ENCODE measurements around the gene COPE.
"Not testable (repeated sequence)": the region's sequence is repeated elsewhere in the genome, so short reads cannot be mapped to it uniquely, and the experiment has no call there.

The COPE gene

GRCh38 chr19:18908917-18909619 lies 10.1 kb downstream of the COPE start:
- DNase-seq (ENCODE audit: low read depth in 3 of 3), result no peak

GRCh38 chr19:18906605-18907519 lies 12.3 kb downstream of the COPE start:
- DNase-seq (ENCODE audit: low read depth in 3 of 3), result no peak

- DNase-seq (ENCODE audit: low read depth in 3 of 3), result no peak
These were observed 13.5 kb downstream of the COPE start for GRCh38 chr19:18905513-18906236.

DNA sequence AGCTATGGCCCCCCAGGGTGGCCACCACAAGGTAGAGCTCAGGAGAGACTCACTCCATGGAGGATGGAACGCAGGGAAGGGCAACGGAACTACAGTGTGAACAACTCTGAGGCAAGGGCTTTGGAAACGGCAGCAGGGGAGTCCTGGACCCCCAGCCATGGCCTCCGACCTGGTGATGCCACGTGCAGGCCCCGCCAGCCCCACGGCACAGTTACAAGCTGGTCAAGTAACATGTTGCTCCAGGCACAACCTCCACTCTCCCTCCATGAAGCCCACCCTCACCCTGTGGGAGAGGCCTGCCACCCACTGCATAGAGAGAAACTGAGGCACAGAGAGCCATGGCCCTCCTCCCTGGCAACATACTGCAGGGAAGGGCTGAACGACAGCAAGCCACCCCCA lies 14.1 kb downstream of the COPE start:
- DNase-seq (ENCODE audit: low read depth in 3 of 3), result no peak

DNA sequence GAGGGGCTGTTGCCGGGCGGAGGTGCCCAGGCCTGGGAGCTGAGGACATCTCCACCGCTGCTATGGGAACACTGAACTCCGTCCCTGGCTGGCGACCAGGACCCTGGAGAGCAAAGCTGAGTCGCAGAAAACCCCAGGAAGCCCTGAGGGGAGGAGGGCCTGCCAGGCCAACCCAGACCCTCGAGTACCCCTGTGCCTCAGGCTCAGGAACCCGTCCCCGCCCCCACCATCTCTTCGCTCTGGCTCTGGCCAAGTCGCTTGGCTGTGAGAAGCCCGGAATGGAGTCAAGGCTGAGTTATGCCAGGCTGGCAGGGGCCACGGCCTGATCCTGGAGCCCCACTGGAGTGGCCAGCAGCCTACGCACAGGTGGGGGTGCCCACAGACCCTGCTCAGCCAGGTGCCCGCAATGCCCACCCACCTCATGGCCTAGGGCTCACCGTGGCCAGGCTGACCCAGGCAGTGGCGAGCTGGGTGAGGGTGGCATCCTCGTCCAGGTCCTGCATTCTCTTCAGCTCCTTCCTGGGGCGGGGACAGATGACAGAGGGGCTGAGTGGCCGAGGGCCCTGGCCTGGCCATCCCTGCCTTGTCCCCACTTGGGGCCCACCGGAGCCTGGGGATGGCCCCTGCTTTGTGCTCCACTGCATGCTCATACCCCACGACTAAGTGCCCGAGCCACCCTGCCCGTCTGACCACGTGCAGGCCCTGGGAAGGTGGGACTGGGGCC lies 14.7 kb downstream of the COPE start:
- DNase-seq (ENCODE audit: low read depth in 3 of 3), result no peak

DNA sequence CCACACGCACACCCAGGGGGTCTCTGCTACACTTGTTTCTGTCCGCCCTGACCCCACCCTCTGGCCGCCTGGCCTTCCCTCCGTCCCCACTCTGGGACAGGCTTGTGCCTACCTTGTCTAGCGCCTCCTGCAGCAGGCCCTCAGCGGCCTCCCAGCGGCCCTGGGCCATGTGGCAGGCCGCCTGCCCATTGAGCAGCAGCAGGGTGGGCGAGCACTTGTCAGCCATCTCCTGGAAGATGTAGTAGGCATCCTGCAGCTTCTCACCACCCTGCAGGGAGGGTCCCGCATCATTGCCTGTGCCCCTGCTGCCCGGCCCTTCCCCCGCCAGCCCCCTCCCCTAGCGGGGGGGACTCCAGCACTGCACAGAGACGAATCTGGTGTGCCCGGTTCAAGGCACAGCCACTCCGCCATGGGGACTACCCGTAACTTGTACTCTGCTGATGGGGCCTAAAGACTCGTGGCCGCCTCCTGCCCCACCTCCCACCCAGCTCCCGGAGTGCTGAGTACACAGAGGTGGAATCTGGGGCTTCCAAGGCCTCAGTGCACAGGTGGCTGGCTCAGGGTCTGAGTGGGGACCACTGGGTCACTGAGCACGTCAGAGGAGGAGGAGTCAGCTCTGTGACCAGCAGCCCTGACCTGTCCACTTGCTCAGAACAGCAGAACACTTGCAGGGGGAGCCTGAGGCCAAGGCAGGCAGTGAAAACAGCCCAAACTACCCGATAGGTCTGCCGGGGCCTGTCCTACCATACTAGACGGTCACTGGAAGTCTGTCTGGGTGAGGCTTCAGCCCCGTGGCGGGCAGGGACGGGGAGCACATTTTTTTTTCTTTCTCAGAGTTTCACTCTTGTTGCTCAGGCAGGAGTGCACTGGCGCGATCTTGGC lies 15.8 kb downstream of the COPE start:
- no peak for DNase-seq (ENCODE audit: low read depth in 3 of 3)

GRCh38 chr19:18902519-18902918 lies 16.7 kb downstream of the COPE start:
- not testable (repeated sequence) for DNase-seq (ENCODE audit: low read depth in 3 of 3)

GRCh38 chr19:18901491-18901890 lies 17.7 kb downstream of the COPE start:
- no peak for DNase-seq (ENCODE audit: low read depth in 3 of 3)

DNA sequence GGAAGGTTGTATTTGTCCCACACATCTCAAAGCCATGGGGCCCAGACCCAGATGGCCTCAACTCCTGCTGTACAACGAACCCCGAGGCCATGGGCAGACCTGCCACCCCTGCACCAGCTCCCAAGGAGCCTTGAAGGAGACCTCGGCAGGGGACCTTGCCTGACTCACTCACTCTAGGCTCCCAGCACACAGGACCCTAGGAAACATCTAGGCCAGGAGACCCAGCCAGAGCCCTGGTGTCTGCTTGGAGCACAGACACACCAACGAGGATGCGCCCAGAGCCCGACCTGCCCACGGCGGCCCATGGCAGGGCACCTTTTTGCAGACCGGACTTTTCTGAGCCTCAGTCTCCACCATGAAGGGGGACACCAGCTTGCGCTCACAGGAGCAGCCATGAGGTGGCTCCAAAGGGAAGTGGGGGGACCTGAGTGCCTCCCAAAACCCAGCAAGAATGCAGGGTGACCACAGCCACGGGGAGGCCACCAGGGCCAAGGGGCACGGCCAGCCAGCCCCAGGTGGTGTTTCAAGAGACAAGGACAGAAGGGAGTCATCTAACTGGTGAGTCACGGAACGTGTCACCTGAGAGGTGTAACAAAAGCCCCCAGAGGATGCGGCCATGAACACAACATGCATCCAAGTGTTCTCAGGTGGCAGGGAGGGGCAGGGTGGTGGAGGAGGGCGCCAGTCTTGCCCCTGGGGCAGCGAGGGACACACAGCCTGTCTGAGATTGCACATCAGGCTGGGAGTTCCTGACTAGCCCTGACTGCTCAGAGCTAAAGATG lies 18.3 kb downstream of the COPE start:
- DNase-seq (ENCODE audit: low read depth in 3 of 3), result no peak

DNA sequence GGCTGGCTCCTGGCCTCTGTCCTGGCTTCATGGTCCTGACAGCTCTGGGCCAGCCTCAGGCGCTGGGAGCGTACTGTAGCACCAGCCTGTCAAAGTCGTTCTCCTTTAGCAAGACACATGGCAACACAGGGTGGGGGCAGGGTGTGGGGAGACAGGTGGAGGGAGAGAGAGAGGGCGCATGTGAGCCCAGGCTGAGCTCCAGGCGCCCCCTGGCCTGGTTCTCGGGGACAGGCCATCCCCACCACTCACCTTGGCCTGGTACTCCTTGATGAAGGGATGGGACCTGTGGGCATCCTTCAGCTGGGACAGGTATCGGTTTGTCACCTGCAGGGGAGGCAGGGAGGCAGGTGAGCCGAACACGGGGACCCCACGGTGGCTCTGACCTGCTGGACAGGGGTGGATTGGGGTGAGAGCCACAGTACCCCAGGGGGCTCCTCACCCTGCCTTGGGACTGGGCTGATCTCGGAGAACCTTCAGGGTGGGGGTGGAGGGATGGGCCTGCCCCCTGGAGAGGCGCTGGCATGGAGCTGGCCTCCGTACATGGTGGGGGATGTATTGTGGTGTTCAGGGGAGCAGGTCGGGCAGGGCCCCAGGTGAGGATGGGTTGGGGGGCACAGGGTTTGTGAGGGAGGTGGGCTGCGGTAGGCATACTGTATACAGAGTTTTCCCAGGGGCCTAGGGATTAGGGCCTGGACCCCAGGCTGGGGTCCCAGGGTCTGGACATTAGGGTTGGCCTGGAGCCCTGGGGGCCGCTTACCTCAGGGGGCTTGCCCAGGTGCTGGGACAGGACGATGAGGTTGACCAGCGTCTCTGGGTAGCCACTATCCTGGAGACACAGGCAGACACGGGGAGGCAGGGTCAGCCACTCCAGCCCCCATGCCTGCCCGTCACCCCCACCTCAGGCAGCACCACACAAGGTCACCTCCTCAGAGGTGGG lies 19.3 kb downstream of the COPE start:
- no peak for DNase-seq (ENCODE audit: low read depth in 3 of 3)

DNA sequence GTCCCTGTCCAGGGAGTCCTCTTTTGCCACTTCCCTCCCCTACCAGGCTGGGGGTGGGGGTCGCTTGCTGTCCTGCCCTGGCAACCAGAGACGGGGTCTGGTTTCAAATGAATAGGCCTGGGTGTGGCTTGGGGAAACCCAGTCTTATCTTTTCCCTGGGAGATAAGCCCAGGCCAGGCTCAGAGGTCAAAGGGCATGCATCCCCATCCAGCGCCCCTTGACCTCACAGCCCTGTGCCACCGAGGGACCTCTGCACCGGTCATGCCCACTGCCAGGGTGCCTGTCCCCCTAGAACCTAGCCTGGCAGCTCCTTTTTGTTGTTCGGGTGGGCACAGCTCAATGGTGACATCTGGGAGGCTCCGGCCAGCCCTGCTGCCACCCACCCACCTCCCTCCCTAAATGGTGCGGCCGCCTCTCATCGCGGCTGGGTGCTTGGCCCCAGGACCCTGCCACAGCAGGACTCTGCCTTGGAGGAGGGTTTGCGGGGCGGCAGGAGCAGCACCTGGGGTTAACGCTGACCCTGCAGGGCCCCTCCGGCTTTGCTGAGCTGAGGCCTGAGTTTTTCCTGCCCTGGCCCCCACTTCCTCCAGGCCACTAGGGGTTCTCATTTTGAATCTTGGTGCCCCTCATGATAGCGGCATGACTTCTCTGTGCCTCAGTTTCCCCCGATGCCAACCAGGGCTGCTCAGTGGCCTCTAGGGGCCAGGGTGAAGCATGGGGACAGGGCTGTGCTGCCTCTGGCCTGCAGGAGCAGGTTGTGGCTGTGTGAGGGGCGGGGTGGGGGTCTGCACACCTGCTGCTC lies 20.4 kb downstream of the COPE start:
- DNase-seq (ENCODE audit: low read depth in 3 of 3), result no peak

GRCh38 chr19:18898081-18898606 lies 21.0 kb downstream of the COPE start:
- DNase-seq (ENCODE audit: low read depth in 3 of 3), result no peak

- no peak for DNase-seq (ENCODE audit: low read depth in 3 of 3)
These were observed 21.8 kb downstream of the COPE start for GRCh38 chr19:18897094-18898029.

- DNase-seq (ENCODE audit: low read depth in 3 of 3), result no peak
These were observed 22.8 kb downstream of the COPE start for GRCh38 chr19:18896421-18896841.

DNA sequence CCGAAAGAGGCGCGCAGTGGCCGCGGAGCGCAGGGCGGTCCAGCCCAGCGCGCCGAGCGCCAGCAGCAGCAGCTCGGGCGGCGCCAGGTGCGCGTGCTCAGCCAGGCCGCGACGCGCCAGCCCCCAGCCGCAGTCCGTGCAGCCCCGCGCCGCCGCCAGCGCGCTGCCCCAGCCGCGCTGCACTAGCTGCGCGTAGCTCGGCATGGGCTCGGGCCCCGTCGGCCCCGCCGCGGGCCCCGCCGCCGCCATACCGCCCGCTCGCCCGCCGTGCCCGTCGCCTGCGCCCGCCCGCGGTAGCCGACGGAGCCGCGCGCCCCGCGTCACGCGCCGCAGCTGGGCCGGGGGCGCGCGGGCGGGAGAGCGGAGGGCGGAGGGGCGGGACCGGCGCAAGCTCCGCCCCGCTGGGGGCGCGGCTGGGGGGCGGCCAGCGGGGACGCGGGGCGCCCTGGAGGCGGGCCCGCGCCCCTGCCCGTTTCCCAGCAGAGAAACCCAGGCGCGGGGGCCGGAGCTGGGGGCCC lies 23.3 kb downstream of the COPE start, which contains the start of gene CERS1:
CERS1 (minus strand) TSS at position 335 of the 518 bp plus-strand sequence; CDS start at position 249, 86 bp downstream.
- DNase-seq (ENCODE audit: low read depth in 3 of 3), result no peak
